GM13976 (cell line): ENCODE data around the gene SUMF1.
"Not testable (repeated sequence)": the region's sequence is repeated elsewhere in the genome, so short reads cannot be mapped to it uniquely, and the experiment has no call there.

ENCODE experiments used
- DNase-seq: peaks from one replicate; pipeline ENCODE4 v3.0.0; 2012; ENCODE audit warnings: low spot score
- in situ Hi-C: fragments of 300-500 bp; cut with MboI; formaldehyde crosslinking; loops from one replicate; pipeline ENCODE4 v1.12.0; 2022; ENCODE audit warnings: low sequenced_read_pairs, mixed read lengths, inconsistent platforms; ENCODE audit not compliant: unreplicated experiment
- TF ChIP-seq, protein P1 (sequence below): IDR thresholded peaks from 2 replicates; pipeline ENCODE4 v1.5.1; 2012; ENCODE audit warnings: borderline replicate concordance, mild to moderate bottlenecking; ENCODE audit not compliant: insufficient read depth; ENCODE audit errors: extremely low read depth, missing control alignments, control extremely low read depth

SUMF1 gene

DNA sequence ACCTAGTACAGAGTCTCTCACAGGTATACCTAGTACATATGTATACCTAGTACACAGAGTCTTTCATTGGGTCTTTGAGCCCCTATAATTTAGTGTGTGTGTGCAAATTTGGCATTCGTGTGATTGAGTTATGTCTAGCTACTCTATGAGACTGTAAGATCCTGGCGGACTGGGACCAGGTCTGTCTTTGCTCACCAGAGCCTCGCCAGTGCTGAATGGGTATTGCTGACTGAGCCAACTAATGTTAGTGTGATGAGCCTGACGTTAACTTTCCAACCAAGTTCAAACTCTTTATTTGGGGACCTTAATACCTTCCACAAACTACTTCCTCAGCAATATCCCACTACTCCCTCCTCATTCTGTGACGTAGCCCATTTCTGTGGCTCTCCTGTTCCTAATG is 128.3 kb downstream of the SUMF1 start:
- TF ChIP-seq, protein P1, sequence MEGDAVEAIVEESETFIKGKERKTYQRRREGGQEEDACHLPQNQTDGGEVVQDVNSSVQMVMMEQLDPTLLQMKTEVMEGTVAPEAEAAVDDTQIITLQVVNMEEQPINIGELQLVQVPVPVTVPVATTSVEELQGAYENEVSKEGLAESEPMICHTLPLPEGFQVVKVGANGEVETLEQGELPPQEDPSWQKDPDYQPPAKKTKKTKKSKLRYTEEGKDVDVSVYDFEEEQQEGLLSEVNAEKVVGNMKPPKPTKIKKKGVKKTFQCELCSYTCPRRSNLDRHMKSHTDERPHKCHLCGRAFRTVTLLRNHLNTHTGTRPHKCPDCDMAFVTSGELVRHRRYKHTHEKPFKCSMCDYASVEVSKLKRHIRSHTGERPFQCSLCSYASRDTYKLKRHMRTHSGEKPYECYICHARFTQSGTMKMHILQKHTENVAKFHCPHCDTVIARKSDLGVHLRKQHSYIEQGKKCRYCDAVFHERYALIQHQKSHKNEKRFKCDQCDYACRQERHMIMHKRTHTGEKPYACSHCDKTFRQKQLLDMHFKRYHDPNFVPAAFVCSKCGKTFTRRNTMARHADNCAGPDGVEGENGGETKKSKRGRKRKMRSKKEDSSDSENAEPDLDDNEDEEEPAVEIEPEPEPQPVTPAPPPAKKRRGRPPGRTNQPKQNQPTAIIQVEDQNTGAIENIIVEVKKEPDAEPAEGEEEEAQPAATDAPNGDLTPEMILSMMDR, result no peak
- in situ Hi-C loops, result no loop called here
- no peak for DNase-seq

DNA sequence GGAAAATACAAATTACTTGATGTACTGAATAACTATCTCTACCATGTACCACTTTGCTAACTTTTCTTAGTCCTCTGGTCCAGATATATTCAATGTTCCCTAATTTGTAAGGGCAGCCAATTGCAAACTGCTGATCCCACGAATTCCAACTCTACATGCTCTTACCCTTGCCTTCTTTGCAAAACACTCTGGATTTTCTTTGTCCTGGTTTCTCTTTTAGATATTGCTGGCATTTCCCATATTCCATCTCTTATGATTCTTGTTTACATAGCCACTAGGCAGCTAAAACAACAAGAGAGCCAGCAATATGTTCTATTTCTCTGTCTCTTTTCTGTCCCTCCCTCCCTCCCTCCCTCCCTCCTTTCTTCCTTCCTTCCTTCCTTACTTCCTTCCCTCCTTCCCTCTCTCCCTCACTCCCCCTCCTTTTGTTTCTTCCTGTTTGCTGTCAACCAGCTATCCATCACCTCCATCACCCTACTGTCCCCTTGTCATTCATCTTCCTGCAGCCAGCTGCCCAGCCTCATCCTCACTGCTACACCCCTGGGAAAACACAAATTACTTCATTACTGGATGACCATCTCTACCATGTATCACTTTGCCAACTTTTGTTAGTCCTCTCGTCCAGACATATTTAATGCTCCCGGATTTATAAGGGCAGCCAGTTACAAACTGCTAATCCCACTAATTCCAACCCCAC is 130.1 kb downstream of the SUMF1 start:
- TF ChIP-seq, protein P1, result no peak
- in situ Hi-C loops, result no loop called here
- DNase-seq, result no peak

DNA sequence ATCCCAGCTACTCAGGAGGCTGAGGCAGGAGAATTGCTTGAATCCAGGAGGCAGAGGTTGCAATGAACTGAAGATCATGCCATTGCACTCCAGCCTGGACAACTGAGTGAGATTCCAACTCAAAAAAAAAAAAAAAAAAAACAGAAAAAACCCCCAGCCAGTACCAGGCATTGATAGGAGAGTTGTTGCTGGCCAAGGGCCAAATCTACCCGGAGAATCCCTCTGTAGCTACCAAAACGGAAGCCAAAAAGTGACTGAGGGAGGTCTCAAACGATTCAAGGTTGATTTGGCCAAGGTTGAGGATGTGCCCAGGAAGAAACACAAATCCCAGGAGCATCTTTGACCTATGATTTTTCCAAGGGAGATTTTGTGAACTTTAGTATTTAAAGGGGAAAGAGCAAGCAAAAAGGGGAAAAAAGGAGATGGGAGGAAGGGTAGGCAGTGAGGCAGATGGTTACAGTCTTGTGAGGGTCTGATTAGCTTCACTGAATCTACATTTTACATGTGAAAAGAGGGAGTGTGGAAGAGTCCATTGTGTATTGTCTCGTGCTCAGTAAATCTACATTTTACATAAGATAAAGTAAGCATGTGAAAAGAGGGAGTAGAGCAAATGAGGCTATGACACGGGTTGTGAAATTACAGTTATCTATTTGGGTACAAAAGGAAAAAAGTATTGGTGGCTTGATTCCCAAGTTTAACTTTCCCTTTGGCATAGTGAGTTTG is 131.1 kb downstream of the SUMF1 start:
- TF ChIP-seq, protein P1, result no peak
- in situ Hi-C loops, result no loop called here
- DNase-seq, result no peak

DNA sequence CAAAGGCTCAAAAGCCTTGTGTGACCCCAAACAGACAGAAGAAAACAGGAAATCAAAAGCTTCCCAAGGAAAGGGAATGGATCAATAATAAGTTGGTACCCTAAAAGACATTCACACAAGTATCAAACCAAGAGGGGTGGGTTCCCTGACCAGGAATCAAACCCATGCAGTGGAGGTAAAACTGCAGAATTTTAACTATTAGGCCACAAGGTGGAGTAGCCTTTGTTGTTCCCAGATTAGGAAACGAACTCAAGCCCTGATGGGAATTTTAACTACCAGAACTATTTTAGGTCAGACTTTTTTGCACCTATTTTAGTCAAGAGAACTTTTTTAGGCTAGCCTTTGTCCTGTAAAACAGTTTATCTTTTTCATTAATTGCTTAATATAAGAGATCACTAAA is 132.5 kb downstream of the SUMF1 start:
- no peak for DNase-seq
- in situ Hi-C loops, result no loop called here
- TF ChIP-seq, protein P1, result no peak

DNA sequence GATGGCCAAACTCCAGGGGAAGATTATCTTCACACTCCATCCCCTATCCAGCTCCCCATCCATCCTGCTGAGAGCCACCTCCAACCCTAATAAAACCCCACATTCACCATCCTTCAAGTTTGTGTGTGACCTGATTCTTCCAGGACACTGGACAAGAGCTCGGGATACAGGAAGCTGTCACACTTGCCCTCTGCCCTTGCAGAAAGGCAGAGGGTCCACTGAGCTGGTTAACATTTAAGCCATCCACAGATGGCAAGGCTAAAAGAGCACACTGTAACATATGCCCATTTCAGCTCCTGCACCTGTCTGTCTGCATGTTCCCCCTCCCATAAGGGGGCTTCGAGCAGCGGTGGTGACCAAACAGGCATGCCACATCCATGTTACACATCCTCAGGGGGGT is 134.1 kb downstream of the SUMF1 start:
- in situ Hi-C loops, result no loop called here
- TF ChIP-seq, protein P1, result no peak
- DNase-seq, result no peak

DNA sequence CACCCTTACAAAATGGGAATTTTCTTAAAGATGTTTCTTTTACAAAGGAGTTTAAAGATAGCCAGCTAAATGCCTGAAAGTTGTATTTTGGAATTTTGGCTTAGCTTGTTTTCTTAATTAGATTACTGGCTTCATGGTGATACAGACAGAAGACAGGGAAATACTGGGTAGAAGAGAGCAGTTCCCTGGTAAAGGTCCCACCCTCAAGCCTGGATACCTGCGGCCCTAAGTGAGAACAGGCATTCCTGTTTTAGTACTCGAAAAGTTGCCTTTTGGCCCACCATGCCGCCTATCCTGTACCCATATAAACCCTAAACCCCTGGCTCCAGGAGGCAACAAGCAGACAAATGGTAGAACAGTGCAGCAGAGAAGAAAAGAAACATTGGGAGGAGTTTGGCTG is 134.5 kb downstream of the SUMF1 start:
- TF ChIP-seq, protein P1, result no peak
- DNase-seq, result no peak
- in situ Hi-C loops, result no loop called here

DNA sequence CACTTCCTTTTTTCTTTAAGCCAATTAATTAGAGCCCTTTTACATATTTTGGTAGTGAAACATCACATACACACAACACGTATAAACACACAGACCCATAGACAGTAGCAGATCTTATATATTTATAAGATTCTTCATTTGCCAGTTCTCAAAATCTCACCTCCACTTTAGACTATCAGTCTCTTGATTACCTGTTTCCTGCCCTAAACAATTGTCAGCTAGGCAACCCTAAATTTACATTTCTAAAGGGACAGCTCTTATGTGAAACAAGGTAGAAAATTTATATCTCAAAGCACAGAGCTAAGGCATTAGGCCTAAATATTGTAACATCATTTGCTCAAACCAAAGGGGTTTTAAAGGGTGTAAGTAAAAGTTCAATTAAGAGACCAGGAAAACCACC is 135.0 kb downstream of the SUMF1 start:
- in situ Hi-C loops, result no loop called here
- TF ChIP-seq, protein P1, result no peak
- no peak for DNase-seq

DNA sequence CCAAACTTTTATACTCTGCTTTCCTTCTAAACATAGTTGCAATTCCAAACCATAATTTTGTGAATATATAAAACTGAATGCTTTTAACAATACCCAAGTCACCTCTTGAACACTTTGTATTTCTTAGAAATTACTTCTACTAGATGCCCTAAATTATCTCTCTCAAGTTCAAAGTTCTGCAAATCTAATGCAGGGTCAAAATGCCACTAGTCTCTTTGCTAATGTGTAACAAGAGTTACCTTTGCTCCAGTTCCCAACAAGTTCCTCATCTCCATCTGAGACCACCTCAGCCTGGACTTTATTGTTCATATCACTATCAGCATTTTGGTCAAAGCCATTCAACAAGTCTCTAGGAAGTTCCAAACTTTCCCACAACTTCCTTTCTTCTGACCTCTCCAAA is 137.3 kb downstream of the SUMF1 start:
- in situ Hi-C loops, DNase-seq: not testable (repeated sequence)
